Skeletal muscle tissue (tissue), 4 donors: ENCODE data around the gene NEB. TPM values are rescaled to one million over a fixed set of nuclear protein-coding genes. Genes with fewer than 3 reads are reported as not detected.

Source experiments
- H3K27ac ChIP-seq: one replicate; pipeline ENCODE4 v1.7.0; 2013; ENCODE audit warnings: mild to moderate bottlenecking, low read depth, low read length, inconsistent platforms
- H3K27me3 ChIP-seq, 3 donors: one replicate each; pipeline ENCODE4 v1.7.0; 2013; ENCODE audit warnings: low read length in 3 of 3; ENCODE audit not compliant: control insufficient read depth in 3 of 3, insufficient read depth in 3 of 3
- H3K36me3 ChIP-seq, 3 donors: one replicate each; pipeline ENCODE4 v1.7.0; 2013; ENCODE audit warnings: low read length in 3 of 3; ENCODE audit not compliant: control insufficient read depth in 3 of 3, insufficient read depth in 3 of 3
- H3K4me1 ChIP-seq, 3 donors: one replicate each; pipeline ENCODE4 v1.7.0; 2013; ENCODE audit warnings: low read length in 3 of 3, mild to moderate bottlenecking in 3 of 3; ENCODE audit not compliant: control insufficient read depth in 3 of 3, insufficient read depth in 3 of 3
- H3K4me3 ChIP-seq, 3 donors: one replicate each; pipeline ENCODE4 v1.7.0; 2013; ENCODE audit warnings: low read length in 3 of 3
- H3K9ac ChIP-seq, 3 donors: one replicate each; pipeline ENCODE4 v1.7.0; 2013; ENCODE audit warnings: low read length in 3 of 3, mild to moderate bottlenecking in 3 of 3, moderate library complexity in 2 of 3, low read depth in 1 of 3
- H3K9me3 ChIP-seq, 3 donors: one replicate each; pipeline ENCODE4 v1.7.0; 2013; ENCODE audit warnings: low read length in 3 of 3; ENCODE audit not compliant: control insufficient read depth in 3 of 3
- total RNA-seq: library from RNA; depleted of rRNA; stranded (reverse); fragments of >200 nt; gene quantifications from one replicate; pipeline ENCODE4 v1.2.3, GENCODE V29; 2014
- donor health status: Osteomylitis.

NEB gene
- total RNA-seq, 1 donor from 2014 or later, result 833 TPM

GRCh38 chr2:151681051-151681450, 53.2 kb downstream of the NEB start:
- H3K4me1 ChIP-seq, result peaks cover 0 to 17% (median 1%) of the 10 kb centered on the region in 3 donors
- H3K4me3 ChIP-seq, result no peak overlapping the region
- no peaks in the 10 kb centered on the region for H3K9me3 ChIP-seq
- no peak overlapping the region for H3K27ac ChIP-seq
- H3K27me3 ChIP-seq, result no peaks in the 10 kb centered on the region
- peaks cover 81 to 95% (median 84%) of the 10 kb centered on the region in 3 donors for H3K36me3 ChIP-seq
- no peak overlapping the region for H3K9ac ChIP-seq

- H3K4me1 ChIP-seq, result peaks cover 0 to 17% (median 3%) of the 10 kb centered on the region in 3 donors
- no peak overlapping the region for H3K9ac ChIP-seq
- no peaks in the 10 kb centered on the region for H3K27me3 ChIP-seq
- no peaks in the 10 kb centered on the region for H3K9me3 ChIP-seq
- H3K36me3 ChIP-seq, result peaks cover 80 to 95% (median 87%) of the 10 kb centered on the region in 3 donors
- no peak overlapping the region for H3K27ac ChIP-seq
- H3K4me3 ChIP-seq, result no peak overlapping the region
Observed at GRCh38 chr2:151679994-151680393, 54.3 kb downstream of the NEB start.

GRCh38 chr2:151678849-151679248, 55.4 kb downstream of the NEB start:
- Histone ChIP-seq H3K4me3 (no peak overlapping the region), H3K36me3 (peaks cover 77 to 95% (median 88%) of the 10 kb centered on the region in 3 donors), H3K9ac (no peak overlapping the region), H3K27ac (no peak overlapping the region), H3K27me3 (no peaks in the 10 kb centered on the region), H3K4me1 (peaks cover 0 to 20% (median 8%) of the 10 kb centered on the region in 3 donors), H3K9me3 (no peaks in the 10 kb centered on the region)

GRCh38 chr2:151673016-151673415, 61.3 kb downstream of the NEB start:
- Histone ChIP-seq H3K4me3 (no peak overlapping the region), H3K27me3 (no peaks in the 10 kb centered on the region), H3K9ac (no peak overlapping the region), H3K9me3 (no peaks in the 10 kb centered on the region), H3K4me1 (peaks cover 14 to 48% (median 28%) of the 10 kb centered on the region in 3 donors), H3K36me3 (peaks cover 73 to 93% (median 85%) of the 10 kb centered on the region in 3 donors), H3K27ac (no peak overlapping the region)

GRCh38 chr2:151672277-151672676, 62.0 kb downstream of the NEB start:
- Histone ChIP-seq H3K27me3 (no peaks in the 10 kb centered on the region), H3K4me1 (peaks cover 14 to 48% (median 21%) of the 10 kb centered on the region in 3 donors), H3K9ac (no peak overlapping the region), H3K4me3 (no peak overlapping the region), H3K36me3 (peaks cover 71 to 93% (median 77%) of the 10 kb centered on the region in 3 donors), H3K9me3 (no peaks in the 10 kb centered on the region), H3K27ac (no peak overlapping the region)

GRCh38 chr2:151670846-151671597, 63.3 kb downstream of the NEB start:
- H3K27me3 ChIP-seq, result no peaks in the 10 kb centered on the region
- peaks cover 64 to 90% (median 68%) of the 10 kb centered on the region in 3 donors for H3K36me3 ChIP-seq
- peak overlapping the region; percentile 1 for H3K27ac ChIP-seq
- H3K9me3 ChIP-seq, result no peaks in the 10 kb centered on the region
- no peak overlapping the region for H3K9ac ChIP-seq
- H3K4me1 ChIP-seq, result peaks cover 14 to 48% (median 21%) of the 10 kb centered on the region in 3 donors
- H3K4me3 ChIP-seq, result no peak overlapping the region

- Histone ChIP-seq H3K27ac (peak overlapping the region; percentile 1), H3K4me3 (no peak overlapping the region), H3K9me3 (no peaks in the 10 kb centered on the region), H3K4me1 (peaks cover 14 to 48% (median 21%) of the 10 kb centered on the region in 3 donors), H3K36me3 (peaks cover 65 to 88% (median 69%) of the 10 kb centered on the region in 3 donors), H3K9ac (no peak overlapping the region), H3K27me3 (no peaks in the 10 kb centered on the region)
Observed at GRCh38 chr2:151670346-151670745, 63.9 kb downstream of the NEB start.

- Histone ChIP-seq H3K9ac (no peak overlapping the region), H3K27ac (peak overlapping the region; percentile 1), H3K36me3 (peaks cover 68 to 88% (median 69%) of the 10 kb centered on the region in 3 donors)
Observed at GRCh38 chr2:151669585-151670081, 64.6 kb downstream of the NEB start.

GRCh38 chr2:151668737-151669136, 65.5 kb downstream of the NEB start:
- Histone ChIP-seq H3K9me3 (no peaks in the 10 kb centered on the region), H3K27ac (peak overlapping the region; percentile 1), H3K36me3 (peaks cover 69 to 87% (median 70%) of the 10 kb centered on the region in 3 donors), H3K27me3 (no peaks in the 10 kb centered on the region), H3K9ac (no peak overlapping the region), H3K4me3 (no peak overlapping the region), H3K4me1 (peaks cover 14 to 44% (median 18%) of the 10 kb centered on the region in 3 donors)

More at GRCh38 chr2:151669585-151670081, 64.6 kb downstream of the NEB start:
- Histone ChIP-seq H3K27me3 (no peaks in the 10 kb centered on the region), H3K4me1 (peaks cover 14 to 48% (median 21%) of the 10 kb centered on the region in 3 donors), H3K4me3 (no peak overlapping the region), H3K9me3 (no peaks in the 10 kb centered on the region)

GRCh38 chr2:151665959-151666358, 68.3 kb downstream of the NEB start:
- Histone ChIP-seq H3K9ac (no peak overlapping the region), H3K36me3 (peaks cover 74 to 89% (median 74%) of the 10 kb centered on the region in 3 donors), H3K27ac (no peak overlapping the region), H3K27me3 (no peaks in the 10 kb centered on the region), H3K4me1 (peaks cover 7 to 25% (median 18%) of the 10 kb centered on the region in 3 donors), H3K9me3 (no peaks in the 10 kb centered on the region), H3K4me3 (no peak overlapping the region)
